Neural cell (in vitro differentiated cells): Measurements from ENCODE around the gene CPSF6. TPM values are rescaled to one million over a fixed set of nuclear protein-coding genes. Genes with fewer than 3 reads are reported as not detected.

ENCODE experiments used
- H2AFZ ChIP-seq: fragments of 200-600, 300-800 bp; sonication (generic), shearing (Covaris generic); 2 replicates; pipeline ENCODE4 v1.6.0; 2014; ENCODE audit warnings: low read depth, mild to moderate bottlenecking, antibody characterized with exemption, low read length, moderate library complexity
- H3F3A ChIP-seq: fragments of 200-600 bp; shearing (Covaris generic); 2 replicates; pipeline ENCODE4 v1.6.1; 2016; ENCODE audit warnings: mild to moderate bottlenecking, moderate library complexity, mixed read lengths, antibody characterized with exemption, low read length; ENCODE audit not compliant: insufficient read depth, poor library complexity, severe bottlenecking
- H3K27ac ChIP-seq: fragments of 200-600, 300-800 bp; sonication (generic), shearing (Covaris generic); 2 replicates; pipeline ENCODE4 v1.5.1; 2014; ENCODE audit warnings: mild to moderate bottlenecking, low read length, moderate library complexity
- H3K27me3 ChIP-seq: fragments of 300-800, 200-600 bp; sonication (generic), shearing (Covaris generic); 2 replicates; pipeline ENCODE4 v1.6.0; 2014; ENCODE audit warnings: mild to moderate bottlenecking, low read depth, low read length, moderate library complexity; ENCODE audit not compliant: insufficient read depth
- H3K36me3 ChIP-seq: fragments of 300-800, 200-600 bp; sonication (generic), shearing (Covaris generic); 2 replicates; pipeline ENCODE4 v1.5.1; 2014; ENCODE audit warnings: mild to moderate bottlenecking, antibody characterized with exemption, low read length, moderate library complexity; ENCODE audit not compliant: insufficient read depth
- H3K4me2 ChIP-seq: fragments of 300-800, 200-600 bp; sonication (generic), shearing (Covaris generic); 2 replicates; pipeline ENCODE4 v1.6.0; 2014; ENCODE audit warnings: mild to moderate bottlenecking, low read length
- H3K4me3 ChIP-seq: fragments of 300-800, 200-600 bp; sonication (generic), shearing (Covaris generic); 2 replicates; pipeline ENCODE4 v1.5.1; 2014; ENCODE audit warnings: mild to moderate bottlenecking, low read length, moderate library complexity
- H3K79me2 ChIP-seq: fragments of 200-600 bp; shearing (Covaris generic); replicated peaks from 2 replicates; pipeline ENCODE4 v1.6.0; 2014; ENCODE audit warnings: mild to moderate bottlenecking, low read length, moderate library complexity; ENCODE audit not compliant: insufficient read depth
- H3K9ac ChIP-seq: fragments of 300-800, 200-600 bp; sonication (generic), shearing (Covaris generic); 2 replicates; pipeline ENCODE4 v1.6.1; 2016; ENCODE audit warnings: mild to moderate bottlenecking, low read length, mixed read lengths
- H3K9me2 ChIP-seq: fragments of 200-600 bp; shearing (Covaris generic); 2 replicates; pipeline ENCODE4 v1.6.1; 2016; ENCODE audit warnings: mild to moderate bottlenecking, low read length, mixed read lengths; ENCODE audit not compliant: insufficient read depth
- H3K9me3 ChIP-seq: fragments of 200-600, 300-800 bp; sonication (generic), shearing (Covaris generic); 2 replicates; pipeline ENCODE4 v1.6.1; 2016; ENCODE audit warnings: mild to moderate bottlenecking, mixed run types, low read length, moderate library complexity, mixed read lengths
- H4K20me1 ChIP-seq: fragments of 200-600 bp; shearing (Covaris generic); 2 replicates; pipeline ENCODE4 v1.6.1; 2016; ENCODE audit warnings: mild to moderate bottlenecking, mixed run types; ENCODE audit not compliant: insufficient read depth
- EP300 ChIP-seq: fragments of 450-650 bp; conservative IDR thresholded peaks from 2 replicates; pipeline ENCODE4 v1.6.1; 2014; ENCODE audit warnings: antibody characterized with exemption, mild to moderate bottlenecking, moderate library complexity; ENCODE audit not compliant: poor library complexity, severe bottlenecking
- EZH2 ChIP-seq: fragments of 200-600, 300-800 bp; shearing (Covaris generic), sonication (generic); IDR thresholded peaks from 2 replicates; pipeline ENCODE4 v1.6.1; 2014; ENCODE audit warnings: antibody characterized with exemption, low read length, borderline replicate concordance, mild to moderate bottlenecking; ENCODE audit not compliant: insufficient read depth, poor library complexity, severe bottlenecking
- MXI1 ChIP-seq: fragments of 450-650 bp; conservative IDR thresholded peaks from 2 replicates; pipeline ENCODE4 v1.6.1; 2014; ENCODE audit warnings: antibody characterized with exemption, mild to moderate bottlenecking; ENCODE audit not compliant: poor library complexity, severe bottlenecking
- POLR2AphosphoS5 ChIP-seq: IDR thresholded peaks from 2 replicates; pipeline ENCODE4 v1.6.1; 2012
- RAD21 ChIP-seq: fragments of 450-650 bp; conservative IDR thresholded peaks from 2 replicates; pipeline ENCODE4 v1.6.1; 2014; ENCODE audit warnings: antibody characterized with exemption, mild to moderate bottlenecking, moderate library complexity
- SMC3 ChIP-seq: fragments of 450-650 bp; conservative IDR thresholded peaks from 2 replicates; pipeline ENCODE4 v1.6.1; 2014; ENCODE audit warnings: antibody characterized with exemption, mild to moderate bottlenecking, moderate library complexity; ENCODE audit not compliant: poor library complexity
- TAF1 ChIP-seq: IDR thresholded peaks from 2 replicates; pipeline ENCODE4 v1.6.1; 2012; ENCODE audit warnings: low read depth
- polyA plus RNA-seq: library from polyadenylated mRNA; depleted of rRNA; stranded (reverse); fragments of >200 nt; gene quantifications from 2 replicates; pipeline ENCODE4 v1.2.3, GENCODE V29; 2014
- TF ChIP-seq, protein P1 (sequence below): IDR thresholded peaks from 2 replicates; pipeline ENCODE4 v1.6.1; 2012; ENCODE audit warnings: borderline replicate concordance
- TF ChIP-seq, protein P2 (sequence below): fragments of 450-650 bp; IDR thresholded peaks from 2 replicates; pipeline ENCODE4 v1.5.1; 2014; ENCODE audit warnings: antibody characterized with exemption, mild to moderate bottlenecking, moderate library complexity; ENCODE audit not compliant: poor library complexity, severe bottlenecking

The CPSF6 gene
- polyA plus RNA-seq, 1 donor from 2014 or later, result 180 TPM

DNA sequence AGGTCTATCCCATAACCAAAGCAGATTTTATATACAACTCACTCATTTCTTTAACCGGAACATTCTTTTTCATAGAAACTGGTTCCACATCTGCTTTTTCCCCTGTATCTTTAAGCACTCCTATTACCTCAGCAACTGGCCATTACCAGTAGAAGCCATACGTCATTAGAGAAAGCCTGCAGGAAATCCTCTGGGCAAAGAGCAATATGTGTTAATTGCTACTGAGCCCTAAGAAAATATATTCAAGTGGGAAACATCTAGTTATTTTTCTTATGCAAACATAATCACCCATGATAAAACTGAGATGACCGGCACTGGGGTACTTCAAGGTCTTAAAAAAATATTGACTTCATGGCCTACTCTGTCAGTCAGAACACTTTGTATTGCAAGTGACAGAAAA lies 28.2 kb upstream of the CPSF6 start:
- Histone ChIP-seq H3K9ac (no peak overlapping the region), H2AFZ (no peak overlapping the region), H4K20me1 (no peaks in the 10 kb centered on the region), H3K79me2 (no peaks in the 10 kb centered on the region), H3F3A (no peaks in the 10 kb centered on the region), H3K9me2 (no peaks in the 10 kb centered on the region), H3K36me3 (no peaks in the 10 kb centered on the region), H3K9me3 (no peaks in the 10 kb centered on the region), H3K4me3 (no peak overlapping the region), H3K27ac (no peak overlapping the region), H3K4me2 (no peak overlapping the region), H3K27me3 (no peaks in the 10 kb centered on the region)
- TF ChIP-seq, protein P1, sequence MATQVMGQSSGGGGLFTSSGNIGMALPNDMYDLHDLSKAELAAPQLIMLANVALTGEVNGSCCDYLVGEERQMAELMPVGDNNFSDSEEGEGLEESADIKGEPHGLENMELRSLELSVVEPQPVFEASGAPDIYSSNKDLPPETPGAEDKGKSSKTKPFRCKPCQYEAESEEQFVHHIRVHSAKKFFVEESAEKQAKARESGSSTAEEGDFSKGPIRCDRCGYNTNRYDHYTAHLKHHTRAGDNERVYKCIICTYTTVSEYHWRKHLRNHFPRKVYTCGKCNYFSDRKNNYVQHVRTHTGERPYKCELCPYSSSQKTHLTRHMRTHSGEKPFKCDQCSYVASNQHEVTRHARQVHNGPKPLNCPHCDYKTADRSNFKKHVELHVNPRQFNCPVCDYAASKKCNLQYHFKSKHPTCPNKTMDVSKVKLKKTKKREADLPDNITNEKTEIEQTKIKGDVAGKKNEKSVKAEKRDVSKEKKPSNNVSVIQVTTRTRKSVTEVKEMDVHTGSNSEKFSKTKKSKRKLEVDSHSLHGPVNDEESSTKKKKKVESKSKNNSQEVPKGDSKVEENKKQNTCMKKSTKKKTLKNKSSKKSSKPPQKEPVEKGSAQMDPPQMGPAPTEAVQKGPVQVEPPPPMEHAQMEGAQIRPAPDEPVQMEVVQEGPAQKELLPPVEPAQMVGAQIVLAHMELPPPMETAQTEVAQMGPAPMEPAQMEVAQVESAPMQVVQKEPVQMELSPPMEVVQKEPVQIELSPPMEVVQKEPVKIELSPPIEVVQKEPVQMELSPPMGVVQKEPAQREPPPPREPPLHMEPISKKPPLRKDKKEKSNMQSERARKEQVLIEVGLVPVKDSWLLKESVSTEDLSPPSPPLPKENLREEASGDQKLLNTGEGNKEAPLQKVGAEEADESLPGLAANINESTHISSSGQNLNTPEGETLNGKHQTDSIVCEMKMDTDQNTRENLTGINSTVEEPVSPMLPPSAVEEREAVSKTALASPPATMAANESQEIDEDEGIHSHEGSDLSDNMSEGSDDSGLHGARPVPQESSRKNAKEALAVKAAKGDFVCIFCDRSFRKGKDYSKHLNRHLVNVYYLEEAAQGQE, result no peak
- TF ChIP-seq, protein P2, sequence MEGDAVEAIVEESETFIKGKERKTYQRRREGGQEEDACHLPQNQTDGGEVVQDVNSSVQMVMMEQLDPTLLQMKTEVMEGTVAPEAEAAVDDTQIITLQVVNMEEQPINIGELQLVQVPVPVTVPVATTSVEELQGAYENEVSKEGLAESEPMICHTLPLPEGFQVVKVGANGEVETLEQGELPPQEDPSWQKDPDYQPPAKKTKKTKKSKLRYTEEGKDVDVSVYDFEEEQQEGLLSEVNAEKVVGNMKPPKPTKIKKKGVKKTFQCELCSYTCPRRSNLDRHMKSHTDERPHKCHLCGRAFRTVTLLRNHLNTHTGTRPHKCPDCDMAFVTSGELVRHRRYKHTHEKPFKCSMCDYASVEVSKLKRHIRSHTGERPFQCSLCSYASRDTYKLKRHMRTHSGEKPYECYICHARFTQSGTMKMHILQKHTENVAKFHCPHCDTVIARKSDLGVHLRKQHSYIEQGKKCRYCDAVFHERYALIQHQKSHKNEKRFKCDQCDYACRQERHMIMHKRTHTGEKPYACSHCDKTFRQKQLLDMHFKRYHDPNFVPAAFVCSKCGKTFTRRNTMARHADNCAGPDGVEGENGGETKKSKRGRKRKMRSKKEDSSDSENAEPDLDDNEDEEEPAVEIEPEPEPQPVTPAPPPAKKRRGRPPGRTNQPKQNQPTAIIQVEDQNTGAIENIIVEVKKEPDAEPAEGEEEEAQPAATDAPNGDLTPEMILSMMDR, result no peak
- no peak for TF ChIP-seq RAD21
- TF ChIP-seq TAF1, result no peak
- no peak for TF ChIP-seq MXI1
- TF ChIP-seq EZH2, result no peak
- TF ChIP-seq SMC3, result no peak

DNA sequence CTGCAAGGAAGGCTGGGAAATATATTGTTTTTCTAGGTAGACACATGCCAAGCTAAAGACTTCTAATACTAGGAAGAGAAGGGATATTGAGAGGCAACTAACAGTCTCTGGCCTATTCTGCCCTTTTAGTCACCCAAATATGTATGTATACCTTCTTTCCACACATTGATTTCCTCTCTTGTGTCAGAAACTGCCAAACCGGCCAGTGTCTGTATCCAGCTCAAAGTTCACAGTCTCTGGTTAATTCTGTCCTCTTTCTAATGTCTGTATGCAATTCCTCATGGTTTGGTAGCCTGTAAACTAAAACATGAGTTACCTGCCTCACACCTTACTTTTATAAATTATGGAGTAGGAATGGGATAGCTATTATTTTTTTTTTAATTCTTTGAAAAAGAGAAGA lies 25.2 kb upstream of the CPSF6 start:
- TF ChIP-seq EP300 (no peak), SMC3 (no peak), RAD21 (no peak), TAF1 (no peak), EZH2 (no peak), POLR2AphosphoS5 (no peak), MXI1 (no peak)
- TF ChIP-seq, protein P1, result no peak
- TF ChIP-seq, protein P2, result no peak
- no peaks in the 10 kb centered on the region for H3K9me2 ChIP-seq
- H3K36me3 ChIP-seq, result no peaks in the 10 kb centered on the region
- no peak overlapping the region for H2AFZ ChIP-seq
- H3K4me2 ChIP-seq, result no peak overlapping the region
- no peaks in the 10 kb centered on the region for H3K79me2 ChIP-seq
- H4K20me1 ChIP-seq, result no peaks in the 10 kb centered on the region
- no peak overlapping the region for H3K4me3 ChIP-seq
- no peaks in the 10 kb centered on the region for H3K27me3 ChIP-seq
- no peaks in the 10 kb centered on the region for H3K9me3 ChIP-seq
- H3K27ac ChIP-seq, result no peak overlapping the region
- no peak overlapping the region for H3K9ac ChIP-seq
- H3F3A ChIP-seq, result no peaks in the 10 kb centered on the region
